K562 (cell line): ENCODE measurements around the gene THG1L.
"Not testable (repeated sequence)": the region's sequence is repeated elsewhere in the genome, so short reads cannot be mapped to it uniquely, and the experiment has no call there.

Experiments used
- GATAD2B ChIP-seq: fragments of 450-650 bp; IDR thresholded peaks from 2 replicates; pipeline ENCODE4 v1.6.1; 2017; ENCODE audit warnings: mild to moderate bottlenecking, borderline replicate concordance
- HNRNPLL ChIP-seq: fragments of 200-400 bp; formaldehyde crosslinking; IDR thresholded peaks from 2 replicates; pipeline ENCODE4 v1.6.1; 2017; ENCODE audit warnings: low read length, low read depth, mild to moderate bottlenecking; ENCODE audit not compliant: poor library complexity, severe bottlenecking
- ZSCAN29 ChIP-seq: fragments of 450-650 bp; IDR thresholded peaks from 2 replicates; pipeline ENCODE4 v1.6.1; 2017

GRCh38 chr5:157722895-157723294 is 8.3 kb upstream of the THG1L start:
- TF ChIP-seq HNRNPLL, GATAD2B, ZSCAN29: not testable (repeated sequence)
